GM12878 (cell line): ENCODE results near the gene RETSAT. TPM values are rescaled to one million over a fixed set of nuclear protein-coding genes. Genes with fewer than 3 reads are reported as not detected.

ENCODE experiments used
- CBFB ChIP-seq: IDR thresholded peaks from 2 replicates; pipeline ENCODE4 v1.6.1; 2016; ENCODE audit warnings: antibody characterized with exemption, low read depth
- CHD4 ChIP-seq: fragments of 200-600 bp; sonication (generic); IDR thresholded peaks from 2 replicates; pipeline ENCODE4 v1.6.1; 2016; ENCODE audit warnings: mild to moderate bottlenecking
- FOXK2 ChIP-seq: fragments of 450-650 bp; IDR thresholded peaks from 2 replicates; pipeline ENCODE4 v1.6.1; 2017; ENCODE audit warnings: mild to moderate bottlenecking, moderate library complexity
- IKZF2 ChIP-seq, 2 experiments: fragments of 450-650 bp; IDR thresholded peaks; 2 replicates each; pipeline ENCODE4 v1.6.1; 2017; ENCODE audit warnings: mild to moderate bottlenecking in 2 of 2, moderate library complexity in 2 of 2
- MTA3 ChIP-seq: IDR thresholded peaks from 2 replicates; pipeline ENCODE4 v1.6.1; 2012; ENCODE audit warnings: low read length, inconsistent platforms, borderline replicate concordance
- NFXL1 ChIP-seq: fragments of 450-650 bp; IDR thresholded peaks from 2 replicates; pipeline ENCODE4 v1.6.1; 2017; ENCODE audit warnings: antibody characterized with exemption, mild to moderate bottlenecking, borderline replicate concordance
- SIX5 ChIP-seq: IDR thresholded peaks from 2 replicates; pipeline ENCODE4 v1.6.1; 2011; ENCODE audit warnings: mild to moderate bottlenecking, low read depth, low read length, moderate library complexity; ENCODE audit not compliant: severe bottlenecking
- SP1 ChIP-seq: IDR thresholded peaks from one replicate; pipeline ENCODE4 v1.6.1; 2011; ENCODE audit warnings: low read depth, low read length
- STAT3 ChIP-seq: IDR thresholded peaks from 2 replicates; pipeline ENCODE4 v1.6.1; 2011; ENCODE audit warnings: low read depth, low read length, improper control_type of control experiment
- TAF1 ChIP-seq: IDR thresholded peaks from 2 replicates; pipeline ENCODE4 v1.6.1; 2011; ENCODE audit warnings: mild to moderate bottlenecking, low read depth, low read length, borderline replicate concordance
- TCF3 ChIP-seq: IDR thresholded peaks from 2 replicates; pipeline ENCODE4 v1.6.1; 2012; ENCODE audit warnings: low read depth, mild to moderate bottlenecking, low read length, borderline replicate concordance; ENCODE audit not compliant: insufficient read depth
- TCF7 ChIP-seq: IDR thresholded peaks from 2 replicates; pipeline ENCODE4 v1.6.1; 2014; ENCODE audit warnings: antibody characterized with exemption, borderline replicate concordance
- YY1 ChIP-seq: IDR thresholded peaks from 2 replicates; pipeline ENCODE4 v1.6.1; 2011; ENCODE audit warnings: low read depth, mild to moderate bottlenecking, low read length
- ZNF274 ChIP-seq: IDR thresholded peaks from one replicate; pipeline ENCODE4 v1.8.0; 2011; ENCODE audit not compliant: insufficient read length, insufficient read depth
- ZNF622 ChIP-seq: fragments of 450-650 bp; IDR thresholded peaks from 2 replicates; pipeline ENCODE4 v1.6.1; 2017; ENCODE audit warnings: mild to moderate bottlenecking, inconsistent platforms
- polyA plus RNA-seq, 11 experiments: library from polyadenylated mRNA; depleted of rRNA in 4 of 11; unstranded in 6 of 11; stranded (reverse) in 5 of 11; fragments of >200 nt; fragmentation: Nextera tagmentation in 4 of 11; fragmentation: Illumina TruSeq in 1 of 11; extraction: Ambion mirVana in 4 of 11; extraction: Trizol in 1 of 11; gene quantifications; 1 replicate in 1 of 11; 2 replicates in 10 of 11; pipeline versions ENCODE4 v1.2.1 to v1.2.3, GENCODE V29; 2011 to 2016; ENCODE audit warnings: inconsistent platforms in 2 of 11, missing spikeins in 2 of 11, low read depth in 1 of 11
- total RNA-seq, 4 experiments: library from RNA; depleted of rRNA in 3 of 4; stranded (reverse); fragments of >200 nt in 3 of 4; fragmentation: Illumina TruSeq in 1 of 4; extraction: Trizol in 1 of 4; gene quantifications; 2 replicates each; pipeline versions ENCODE4 v1.2.1 to v1.2.3, GENCODE V29; 2013 to 2021
- TF ChIP-seq, protein P1 (sequence below): fragments of 450-650 bp; formaldehyde crosslinking; IDR thresholded peaks from 2 replicates; pipeline ENCODE4 v1.5.0; 2022; ENCODE audit warnings: mild to moderate bottlenecking, missing genetic modification characterization
- TF ChIP-seq, protein P2 (sequence below), 3 experiments: IDR thresholded peaks in 2 of 3; conservative IDR thresholded peaks in 1 of 3; 2 replicates each; pipeline ENCODE4 v1.5.1; 2011; ENCODE audit warnings: low read depth in 3 of 3, low read length in 3 of 3, mild to moderate bottlenecking in 3 of 3, control low read depth in 2 of 3, moderate library complexity in 2 of 3, inconsistent platforms in 1 of 3, mixed read lengths in 1 of 3; ENCODE audit not compliant: control insufficient read depth in 2 of 3, insufficient read depth in 1 of 3; ENCODE audit errors: extremely low read depth in 1 of 3
- TF ChIP-seq, protein P3 (sequence below): IDR thresholded peaks from 2 replicates; pipeline ENCODE4 v1.6.1; 2012; ENCODE audit warnings: low read length, inconsistent platforms
- TF ChIP-seq, protein P4 (sequence below): fragments of 450-650 bp; IDR thresholded peaks from 2 replicates; pipeline ENCODE4 v1.6.1; 2018; ENCODE audit warnings: mild to moderate bottlenecking, low read depth, moderate library complexity; ENCODE audit not compliant: partially characterized antibody
- TF ChIP-seq, protein P5 (sequence below): fragments of 450-650 bp; IDR thresholded peaks from 2 replicates; pipeline ENCODE4 v1.6.1; 2014; ENCODE audit warnings: mild to moderate bottlenecking

RETSAT gene
- total and polyA plus RNA-seq, 10 of the 15 experiments (the other 5 are each of a cell fraction or from before 2014, with no cell fraction given) = 3.3 to 28.8 (median 22.0) TPM

DNA sequence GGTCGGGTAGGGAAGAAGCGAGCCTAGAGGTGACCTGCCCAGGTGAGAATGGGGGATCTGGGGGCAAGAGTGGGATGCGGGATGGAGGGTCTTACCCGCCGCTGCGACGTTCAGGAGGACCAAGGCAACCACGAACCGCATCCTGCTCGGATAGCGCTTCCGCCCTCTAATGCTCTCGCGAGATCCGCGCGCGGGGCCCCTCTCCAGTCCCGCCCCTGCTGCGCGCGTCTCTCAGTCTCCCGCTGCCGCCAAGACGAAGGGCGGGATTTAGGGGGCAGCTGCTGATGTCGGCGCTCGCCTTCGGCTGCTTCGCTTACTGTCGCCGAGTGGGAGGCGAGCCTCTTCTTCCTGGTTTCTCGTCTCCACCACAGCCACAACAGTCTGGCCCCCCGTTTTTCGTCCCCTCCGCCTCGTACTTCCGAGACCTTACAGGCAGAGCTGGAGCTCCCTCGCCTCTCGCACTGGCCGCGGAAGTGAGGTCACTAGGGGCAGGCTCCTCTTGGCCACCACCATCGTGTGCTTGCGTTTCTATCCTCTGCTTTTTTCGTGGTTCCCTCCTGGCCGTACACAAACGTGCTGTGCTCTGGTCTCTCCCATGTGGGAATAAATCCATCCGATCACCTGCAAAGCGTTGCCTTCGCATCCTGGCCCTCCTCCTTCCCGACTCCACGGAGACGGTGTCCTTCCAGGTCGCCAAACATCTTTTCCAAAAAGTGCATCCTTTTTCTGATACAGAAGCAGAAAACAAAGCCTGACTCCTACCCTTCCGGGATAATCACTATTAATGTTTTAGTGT lies 26.3 kb downstream of the RETSAT start, which contains the start of gene TGOLN2 (continued):
- TF ChIP-seq MTA3 = no peak; the same call in 1 of the 2 replicates
- TF ChIP-seq CBFB = peak; percentile 95
- no peak for TF ChIP-seq TCF7
- TF ChIP-seq TAF1 = peak; percentile 89
- no peak for TF ChIP-seq SP1
- no peak for TF ChIP-seq SIX5
- TF ChIP-seq ZNF274 = no peak
- TF ChIP-seq CHD4 = no peak
- TF ChIP-seq, protein P1, sequence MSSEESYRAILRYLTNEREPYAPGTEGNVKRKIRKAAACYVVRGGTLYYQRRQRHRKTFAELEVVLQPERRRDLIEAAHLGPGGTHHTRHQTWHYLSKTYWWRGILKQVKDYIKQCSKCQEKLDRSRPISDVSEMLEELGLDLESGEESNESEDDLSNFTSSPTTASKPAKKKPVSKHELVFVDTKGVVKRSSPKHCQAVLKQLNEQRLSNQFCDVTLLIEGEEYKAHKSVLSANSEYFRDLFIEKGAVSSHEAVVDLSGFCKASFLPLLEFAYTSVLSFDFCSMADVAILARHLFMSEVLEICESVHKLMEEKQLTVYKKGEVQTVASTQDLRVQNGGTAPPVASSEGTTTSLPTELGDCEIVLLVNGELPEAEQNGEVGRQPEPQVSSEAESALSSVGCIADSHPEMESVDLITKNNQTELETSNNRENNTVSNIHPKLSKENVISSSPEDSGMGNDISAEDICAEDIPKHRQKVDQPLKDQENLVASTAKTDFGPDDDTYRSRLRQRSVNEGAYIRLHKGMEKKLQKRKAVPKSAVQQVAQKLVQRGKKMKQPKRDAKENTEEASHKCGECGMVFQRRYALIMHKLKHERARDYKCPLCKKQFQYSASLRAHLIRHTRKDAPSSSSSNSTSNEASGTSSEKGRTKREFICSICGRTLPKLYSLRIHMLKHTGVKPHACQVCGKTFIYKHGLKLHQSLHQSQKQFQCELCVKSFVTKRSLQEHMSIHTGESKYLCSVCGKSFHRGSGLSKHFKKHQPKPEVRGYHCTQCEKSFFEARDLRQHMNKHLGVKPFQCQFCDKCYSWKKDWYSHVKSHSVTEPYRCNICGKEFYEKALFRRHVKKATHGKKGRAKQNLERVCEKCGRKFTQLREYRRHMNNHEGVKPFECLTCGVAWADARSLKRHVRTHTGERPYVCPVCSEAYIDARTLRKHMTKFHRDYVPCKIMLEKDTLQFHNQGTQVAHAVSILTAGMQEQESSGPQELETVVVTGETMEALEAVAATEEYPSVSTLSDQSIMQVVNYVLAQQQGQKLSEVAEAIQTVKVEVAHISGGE (CRISPR knock-in tag) = no peak
- TF ChIP-seq FOXK2 = no peak
- TF ChIP-seq, protein P2, sequence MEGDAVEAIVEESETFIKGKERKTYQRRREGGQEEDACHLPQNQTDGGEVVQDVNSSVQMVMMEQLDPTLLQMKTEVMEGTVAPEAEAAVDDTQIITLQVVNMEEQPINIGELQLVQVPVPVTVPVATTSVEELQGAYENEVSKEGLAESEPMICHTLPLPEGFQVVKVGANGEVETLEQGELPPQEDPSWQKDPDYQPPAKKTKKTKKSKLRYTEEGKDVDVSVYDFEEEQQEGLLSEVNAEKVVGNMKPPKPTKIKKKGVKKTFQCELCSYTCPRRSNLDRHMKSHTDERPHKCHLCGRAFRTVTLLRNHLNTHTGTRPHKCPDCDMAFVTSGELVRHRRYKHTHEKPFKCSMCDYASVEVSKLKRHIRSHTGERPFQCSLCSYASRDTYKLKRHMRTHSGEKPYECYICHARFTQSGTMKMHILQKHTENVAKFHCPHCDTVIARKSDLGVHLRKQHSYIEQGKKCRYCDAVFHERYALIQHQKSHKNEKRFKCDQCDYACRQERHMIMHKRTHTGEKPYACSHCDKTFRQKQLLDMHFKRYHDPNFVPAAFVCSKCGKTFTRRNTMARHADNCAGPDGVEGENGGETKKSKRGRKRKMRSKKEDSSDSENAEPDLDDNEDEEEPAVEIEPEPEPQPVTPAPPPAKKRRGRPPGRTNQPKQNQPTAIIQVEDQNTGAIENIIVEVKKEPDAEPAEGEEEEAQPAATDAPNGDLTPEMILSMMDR (IDR thresholded peaks at IDR 0.05 in 2 of 3, conservative IDR thresholded peaks at IDR 0.05 in 1 of 3; ENCODE audit: control insufficient read depth in 2 of 3, extremely low read depth in 1 of 3, insufficient read depth in 1 of 3, low read depth in 3 of 3, low read length in 3 of 3) = no peak
- TF ChIP-seq NFXL1 = no peak
- TF ChIP-seq ZNF622 = no peak
- peak in 1 of 2 experiments; percentile 33; a peak in 3 of 4 replicates for TF ChIP-seq IKZF2 (IDR thresholded peaks at IDR 0.05)
- TF ChIP-seq TCF3 = 0 out of 2 replicates have a peak, but pooled peaks have one; percentile 63
- TF ChIP-seq, protein P3, sequence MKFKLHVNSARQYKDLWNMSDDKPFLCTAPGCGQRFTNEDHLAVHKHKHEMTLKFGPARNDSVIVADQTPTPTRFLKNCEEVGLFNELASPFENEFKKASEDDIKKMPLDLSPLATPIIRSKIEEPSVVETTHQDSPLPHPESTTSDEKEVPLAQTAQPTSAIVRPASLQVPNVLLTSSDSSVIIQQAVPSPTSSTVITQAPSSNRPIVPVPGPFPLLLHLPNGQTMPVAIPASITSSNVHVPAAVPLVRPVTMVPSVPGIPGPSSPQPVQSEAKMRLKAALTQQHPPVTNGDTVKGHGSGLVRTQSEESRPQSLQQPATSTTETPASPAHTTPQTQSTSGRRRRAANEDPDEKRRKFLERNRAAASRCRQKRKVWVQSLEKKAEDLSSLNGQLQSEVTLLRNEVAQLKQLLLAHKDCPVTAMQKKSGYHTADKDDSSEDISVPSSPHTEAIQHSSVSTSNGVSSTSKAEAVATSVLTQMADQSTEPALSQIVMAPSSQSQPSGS = no peak
- TF ChIP-seq YY1 = peak; percentile 67; the same call in 1 of the 2 replicates
- TF ChIP-seq STAT3 = no peak
- TF ChIP-seq, protein P4, sequence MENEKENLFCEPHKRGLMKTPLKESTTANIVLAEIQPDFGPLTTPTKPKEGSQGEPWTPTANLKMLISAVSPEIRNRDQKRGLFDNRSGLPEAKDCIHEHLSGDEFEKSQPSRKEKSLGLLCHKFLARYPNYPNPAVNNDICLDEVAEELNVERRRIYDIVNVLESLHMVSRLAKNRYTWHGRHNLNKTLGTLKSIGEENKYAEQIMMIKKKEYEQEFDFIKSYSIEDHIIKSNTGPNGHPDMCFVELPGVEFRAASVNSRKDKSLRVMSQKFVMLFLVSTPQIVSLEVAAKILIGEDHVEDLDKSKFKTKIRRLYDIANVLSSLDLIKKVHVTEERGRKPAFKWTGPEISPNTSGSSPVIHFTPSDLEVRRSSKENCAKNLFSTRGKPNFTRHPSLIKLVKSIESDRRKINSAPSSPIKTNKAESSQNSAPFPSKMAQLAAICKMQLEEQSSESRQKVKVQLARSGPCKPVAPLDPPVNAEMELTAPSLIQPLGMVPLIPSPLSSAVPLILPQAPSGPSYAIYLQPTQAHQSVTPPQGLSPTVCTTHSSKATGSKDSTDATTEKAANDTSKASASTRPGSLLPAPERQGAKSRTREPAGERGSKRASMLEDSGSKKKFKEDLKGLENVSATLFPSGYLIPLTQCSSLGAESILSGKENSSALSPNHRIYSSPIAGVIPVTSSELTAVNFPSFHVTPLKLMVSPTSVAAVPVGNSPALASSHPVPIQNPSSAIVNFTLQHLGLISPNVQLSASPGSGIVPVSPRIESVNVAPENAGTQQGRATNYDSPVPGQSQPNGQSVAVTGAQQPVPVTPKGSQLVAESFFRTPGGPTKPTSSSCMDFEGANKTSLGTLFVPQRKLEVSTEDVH = peak; percentile 71
- TF ChIP-seq, protein P5, sequence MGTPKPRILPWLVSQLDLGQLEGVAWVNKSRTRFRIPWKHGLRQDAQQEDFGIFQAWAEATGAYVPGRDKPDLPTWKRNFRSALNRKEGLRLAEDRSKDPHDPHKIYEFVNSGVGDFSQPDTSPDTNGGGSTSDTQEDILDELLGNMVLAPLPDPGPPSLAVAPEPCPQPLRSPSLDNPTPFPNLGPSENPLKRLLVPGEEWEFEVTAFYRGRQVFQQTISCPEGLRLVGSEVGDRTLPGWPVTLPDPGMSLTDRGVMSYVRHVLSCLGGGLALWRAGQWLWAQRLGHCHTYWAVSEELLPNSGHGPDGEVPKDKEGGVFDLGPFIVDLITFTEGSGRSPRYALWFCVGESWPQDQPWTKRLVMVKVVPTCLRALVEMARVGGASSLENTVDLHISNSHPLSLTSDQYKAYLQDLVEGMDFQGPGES = no peak
